ENCODE results near the gene ALOXE3. TPM values are rescaled to one million over a fixed set of nuclear protein-coding genes. Genes with fewer than 3 reads are reported as not detected.

ALOXE3 gene
- total RNA-seq, 6 donors from 2014 or later: not detected

DNA sequence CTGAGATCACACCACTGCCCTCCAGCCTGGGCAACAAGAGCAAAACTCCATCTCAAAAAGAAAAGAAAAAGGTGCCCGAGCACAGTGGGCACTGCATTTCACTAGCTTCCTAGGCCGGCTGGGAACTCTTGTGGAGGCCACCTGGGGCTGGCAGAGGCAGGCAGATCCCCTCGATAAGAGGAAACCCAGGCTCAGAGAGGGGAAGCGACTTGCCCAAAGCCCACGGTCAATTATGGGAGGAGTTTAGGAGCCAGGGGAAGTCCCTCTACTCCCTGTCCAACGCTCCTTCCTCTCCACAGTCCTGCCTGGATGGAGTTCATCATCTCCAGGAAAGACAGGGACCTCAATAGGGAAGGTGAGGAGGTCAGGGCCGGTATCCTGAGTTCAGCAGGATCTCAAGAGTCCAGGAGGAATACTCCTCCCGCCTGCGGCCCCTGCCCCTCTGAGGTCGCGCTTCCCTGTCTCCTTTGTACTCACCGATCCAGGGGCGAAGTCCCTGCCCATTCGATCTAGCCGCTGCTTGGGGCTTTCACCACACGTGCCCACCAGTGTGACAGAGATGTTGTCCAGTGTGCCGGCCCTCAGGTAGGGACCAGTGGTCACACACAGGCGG lies 841 bp downstream of the ALOXE3 start:
- ATAC-seq (ENCODE audit: low FRiP score in 2 of 2) (no peak), DNase-seq (no peak)
- peaks cover 34 to 47% (median 39%) of the 10 kb centered on the region in 4 donors for H3K4me1 ChIP-seq
- H3K27me3 ChIP-seq: peaks cover 0 to 26% (median 14%) of the 10 kb centered on the region in 4 donors
- TF ChIP-seq EP300 (IDR thresholded peaks at IDR 0.05) (no peak), POLR2A (IDR thresholded peaks at IDR 0.05) (no peak), POLR2AphosphoS5 (IDR thresholded peaks at IDR 0.05) (no peak)
- TF ChIP-seq, protein P1, sequence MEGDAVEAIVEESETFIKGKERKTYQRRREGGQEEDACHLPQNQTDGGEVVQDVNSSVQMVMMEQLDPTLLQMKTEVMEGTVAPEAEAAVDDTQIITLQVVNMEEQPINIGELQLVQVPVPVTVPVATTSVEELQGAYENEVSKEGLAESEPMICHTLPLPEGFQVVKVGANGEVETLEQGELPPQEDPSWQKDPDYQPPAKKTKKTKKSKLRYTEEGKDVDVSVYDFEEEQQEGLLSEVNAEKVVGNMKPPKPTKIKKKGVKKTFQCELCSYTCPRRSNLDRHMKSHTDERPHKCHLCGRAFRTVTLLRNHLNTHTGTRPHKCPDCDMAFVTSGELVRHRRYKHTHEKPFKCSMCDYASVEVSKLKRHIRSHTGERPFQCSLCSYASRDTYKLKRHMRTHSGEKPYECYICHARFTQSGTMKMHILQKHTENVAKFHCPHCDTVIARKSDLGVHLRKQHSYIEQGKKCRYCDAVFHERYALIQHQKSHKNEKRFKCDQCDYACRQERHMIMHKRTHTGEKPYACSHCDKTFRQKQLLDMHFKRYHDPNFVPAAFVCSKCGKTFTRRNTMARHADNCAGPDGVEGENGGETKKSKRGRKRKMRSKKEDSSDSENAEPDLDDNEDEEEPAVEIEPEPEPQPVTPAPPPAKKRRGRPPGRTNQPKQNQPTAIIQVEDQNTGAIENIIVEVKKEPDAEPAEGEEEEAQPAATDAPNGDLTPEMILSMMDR (IDR thresholded peaks at IDR 0.05): no peak
- H3K9me3 ChIP-seq: no peaks in the 10 kb centered on the region
- peak overlapping the region in 1 of 4 donors; percentile 70 for H3K27ac ChIP-seq
- H3K36me3 ChIP-seq: no peaks in the 10 kb centered on the region
- peak overlapping the region in 3 of 4 donors; percentile 36 to 66 (median 64) for H3K4me3 ChIP-seq
- 5 to 11% methylated on average over 17 to 18 of the region's 18 CpGs for WGBS, 2 donors

DNA sequence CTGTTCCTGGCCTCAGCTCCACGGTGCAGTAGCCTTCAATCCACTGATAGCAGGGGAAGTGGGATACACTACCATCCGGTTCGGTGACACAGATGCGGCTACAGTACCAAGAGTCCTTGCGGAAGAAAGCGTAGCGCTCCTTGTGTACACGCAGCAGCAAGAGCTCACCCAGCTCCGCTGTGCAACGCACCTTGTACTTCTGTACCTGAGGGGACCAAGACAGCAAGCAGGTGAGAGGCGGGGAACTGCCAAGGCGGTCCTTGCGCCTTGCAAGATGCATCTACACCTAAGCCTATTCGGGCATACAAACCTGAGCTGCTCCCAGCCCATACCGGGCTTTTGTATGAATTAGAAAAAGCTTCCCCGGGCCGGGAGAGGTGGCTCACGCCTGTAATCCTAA lies 1.5 kb downstream of the ALOXE3 start:
- ATAC-seq (ENCODE audit: low FRiP score in 2 of 2) (no peak), DNase-seq (no peak)
- no peak overlapping the region for H3K4me3 ChIP-seq
- WGBS, 2 donors: 46 to 62% methylated on average over 6 to 18 of the region's 18 CpGs
- H3K4me1 ChIP-seq: peaks cover 28 to 40% (median 32%) of the 10 kb centered on the region in 4 donors
- TF ChIP-seq, protein P1 (IDR thresholded peaks at IDR 0.05): no peak
- TF ChIP-seq POLR2AphosphoS5 (IDR thresholded peaks at IDR 0.05): no peak
- no peak for TF ChIP-seq EP300 (IDR thresholded peaks at IDR 0.05)
- no peak for TF ChIP-seq POLR2A (IDR thresholded peaks at IDR 0.05)
- H3K9me3 ChIP-seq: no peaks in the 10 kb centered on the region
- H3K27ac ChIP-seq: no peak overlapping the region
- peaks cover 0 to 20% (median 12%) of the 10 kb centered on the region in 4 donors for H3K27me3 ChIP-seq
- H3K36me3 ChIP-seq: no peaks in the 10 kb centered on the region

GRCh38 chr17:8110907-8111306 lies 7.4 kb downstream of the ALOXE3 start:
- no peak for TF ChIP-seq EP300 (IDR thresholded peaks at IDR 0.05)
- no peak for TF ChIP-seq POLR2A (IDR thresholded peaks at IDR 0.05)
- TF ChIP-seq, protein P1 (IDR thresholded peaks at IDR 0.05): no peak
- TF ChIP-seq POLR2AphosphoS5 (IDR thresholded peaks at IDR 0.05): no peak
- ATAC-seq (ENCODE audit: low FRiP score in 2 of 2) (no peak), DNase-seq (no peak)
- Histone ChIP-seq H3K36me3 (no peaks in the 10 kb centered on the region), H3K4me3 (no peak overlapping the region), H3K27ac (no peak overlapping the region), H3K9me3 (no peaks in the 10 kb centered on the region), H3K4me1 (peaks cover 8 to 12% (median 9%) of the 10 kb centered on the region in 4 donors), H3K27me3 (peaks cover 0 to 11% (median 7%) of the 10 kb centered on the region in 4 donors)
- 89 to 91% methylated on average over 6 of the region's 6 CpGs for WGBS, 2 donors

DNA sequence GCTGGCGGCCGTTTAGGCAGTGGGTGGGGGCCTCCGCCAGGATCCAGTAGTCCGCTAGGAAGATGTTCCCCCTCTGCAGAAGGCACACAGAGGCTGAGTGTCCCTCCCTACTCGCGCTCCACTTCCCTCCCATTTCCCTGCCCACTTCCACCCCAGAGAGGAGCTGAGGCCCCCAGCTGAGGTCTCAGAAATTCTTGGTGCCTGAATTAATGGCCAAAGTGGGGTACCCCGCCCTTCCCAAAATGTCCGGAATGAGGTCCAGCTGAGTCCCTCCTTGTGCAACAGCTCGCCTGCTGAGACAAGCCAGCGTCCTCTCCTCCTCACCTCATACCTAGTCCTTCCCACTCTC lies 7.9 kb downstream of the ALOXE3 start:
- no peaks in the 10 kb centered on the region for H3K9me3 ChIP-seq
- H3K4me1 ChIP-seq: peaks cover 8 to 12% (median 9%) of the 10 kb centered on the region in 4 donors
- TF ChIP-seq, protein P1 (IDR thresholded peaks at IDR 0.05): no peak
- TF ChIP-seq EP300 (IDR thresholded peaks at IDR 0.05) (no peak), POLR2AphosphoS5 (IDR thresholded peaks at IDR 0.05) (no peak), POLR2A (IDR thresholded peaks at IDR 0.05) (no peak)
- DNase-seq: no peak
- H3K4me3 ChIP-seq: peak overlapping the region in 3 of 4 donors; percentile 36 to 49 (median 46)
- no peak overlapping the region for H3K27ac ChIP-seq
- ATAC-seq (ENCODE audit: low FRiP score in 2 of 2): no peak
- H3K27me3 ChIP-seq: peaks cover 0 to 11% (median 7%) of the 10 kb centered on the region in 4 donors
- H3K36me3 ChIP-seq: no peaks in the 10 kb centered on the region
- WGBS, 2 donors: 29 to 55% methylated on average over 2 to 8 of the region's 10 CpGs

Data from upper lobe of left lung (tissue), 6 donors.